ENCODE measurements around the gene ATP9A. TPM values are rescaled to one million over a fixed set of nuclear protein-coding genes. Genes with fewer than 3 reads are reported as not detected.

ATP9A gene
- total and polyA plus RNA-seq, 2 of the 4 experiments (the other 2 are of a cell fraction) = 10.6 to 22.4 TPM

DNA sequence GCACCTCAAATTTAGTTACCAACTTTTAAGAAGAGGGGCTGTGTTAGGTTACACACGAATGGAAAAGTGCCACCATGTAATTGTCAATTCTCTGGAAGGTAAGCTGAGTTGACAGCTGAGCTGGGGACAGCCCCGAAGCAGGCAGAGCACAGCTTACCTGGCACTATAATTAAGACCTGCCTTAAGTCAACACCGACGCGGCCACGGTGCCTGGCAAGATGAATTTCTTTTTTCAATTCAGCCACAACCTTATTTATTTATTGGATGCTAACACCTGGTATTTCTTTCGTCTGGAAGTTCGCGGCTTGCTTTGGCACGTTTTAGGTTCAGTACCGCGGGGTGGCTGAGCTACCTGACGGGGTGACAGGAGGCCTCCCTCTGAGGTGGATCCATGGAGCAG is 185.1 kb downstream of the ATP9A start:
- TF ChIP-seq MAFK (IDR thresholded peaks at IDR 0.05; ENCODE audit: low read depth, low read length) = no peak
- TF ChIP-seq CHD1 (IDR thresholded peaks at IDR 0.05; ENCODE audit: low read depth, low read length) = no peak
- TF ChIP-seq MAZ (IDR thresholded peaks at IDR 0.05; ENCODE audit: borderline replicate concordance, low read depth, low read length) = no peak
- no TSS peak for BruUV-seq (replicated peaks)
- Histone ChIP-seq H3K14ac (replicated peaks; ENCODE audit: low read depth, low read length) (no peak overlapping the region), H3K79me1 (ENCODE audit: low read depth in 1 of 2, low read length in 2 of 2) (no peaks in the 10 kb centered on the region), H4K20me1 (ENCODE audit: insufficient read depth, low read length) (no peaks in the 10 kb centered on the region), H4K5ac (ENCODE audit: low read depth, low read length) (no peak overlapping the region), H2AK5ac (ENCODE audit: low read depth, low read length) (no peak overlapping the region), H2BK20ac (ENCODE audit: low read depth, low read length) (no peak overlapping the region), H4K91ac (ENCODE audit: insufficient read depth, low read depth, low read length) (no peak overlapping the region), H2BK5ac (ENCODE audit: low read depth, low read length, poor library complexity, severe bottlenecking) (no peak overlapping the region), H2AK9ac (replicated peaks; ENCODE audit: low read depth, low read length, poor library complexity) (no peak overlapping the region), H3K9me3 (ENCODE audit: control insufficient read depth, insufficient read depth, low read length) (no peaks in the 10 kb centered on the region), H3K27me3 (ENCODE audit: control insufficient read depth, insufficient read depth, low read length) (no peaks in the 10 kb centered on the region), H2BK15ac (ENCODE audit: low read depth, low read length) (no peak overlapping the region), H4K8ac (ENCODE audit: low read depth in 2 of 2, low read length in 2 of 2) (no peak overlapping the region), H2BK120ac (ENCODE audit: low read depth, low read length) (no peak overlapping the region), H3K27ac (ENCODE audit: insufficient read depth, low read length) (no peak overlapping the region), H3K18ac (ENCODE audit: low read depth, low read length) (no peak overlapping the region), H3K56ac (ENCODE audit: extremely low read depth, insufficient read depth, low read length) (no peak overlapping the region), H3K9ac (ENCODE audit: low read depth, low read length) (no peak overlapping the region), H3K4ac (ENCODE audit: low read depth, low read length) (no peak overlapping the region), H2AFZ (replicated peaks; ENCODE audit: low read length, poor library complexity) (no peak overlapping the region), H3K9me1 (ENCODE audit: insufficient read depth, low read length) (peaks cover 5% of the 10 kb centered on the region), H3K4me3 (ENCODE audit: insufficient read depth, low read depth, low read length) (no peak overlapping the region), H3K4me1 (ENCODE audit: control insufficient read depth, insufficient read depth, low read length) (peaks cover 3% of the 10 kb centered on the region; the same call in 1 of the 2 replicates), H3K36me3 (ENCODE audit: control insufficient read depth, insufficient read depth, low read length) (no peaks in the 10 kb centered on the region), H3K23ac (ENCODE audit: low read depth, low read length) (no peak overlapping the region), H3K4me2 (ENCODE audit: low read depth, low read length) (no peak overlapping the region)
- WGBS, 2 experiments (ENCODE audit: extremely low coverage in 2 of 2, insufficient read length in 1 of 2) = 93% methylated on average over 7 of the region's 13 CpGs; no CpG with 5 or more reads in 1 of the 2 experiments
- CTCF ChIA-PET = interaction anchor here (0.6 kb wide), 1 partner anchor 13 kb away, joined by 4 read pairs; no protein-coding TSS in a partner anchor
- dilution Hi-C loops (cut with HindIII; ENCODE audit: low sequenced_read_pairs, unreplicated experiment) (loop anchor here (25.0 kb wide), 1 partner anchor 171 kb away; no protein-coding TSS in a partner anchor), intact Hi-C loops (cut with micrococcal nuclease) (no loop called here), in situ Hi-C loops (cut with MboI; ENCODE audit: low sequenced_read_pairs) (no loop called here)
- DNase-seq (no peak), ATAC-seq (ENCODE audit: low read depth) (no peak)
- POLR2A ChIA-PET (ENCODE audit: unreplicated experiment) = no interaction called here
